GM12878 (cell line): ENCODE data around the gene ZNF526. TPM values are rescaled to one million over a fixed set of nuclear protein-coding genes. Genes with fewer than 3 reads are reported as not detected.

Experiments
- EED ChIP-seq: sonication (generic); IDR thresholded peaks from 2 replicates; pipeline ENCODE4 v1.6.1; 2016; ENCODE audit warnings: antibody characterized with exemption, low read depth
- EZH2 ChIP-seq: IDR thresholded peaks from 2 replicates; pipeline ENCODE4 v1.6.1; 2012; ENCODE audit warnings: low read depth, mild to moderate bottlenecking, control low read depth, inconsistent platforms, low read length, borderline replicate concordance; ENCODE audit not compliant: control insufficient read depth
- FOS ChIP-seq: IDR thresholded peaks from 3 replicates; pipeline ENCODE4 v1.6.1; 2011; ENCODE audit warnings: borderline replicate concordance; ENCODE audit not compliant: insufficient read length; ENCODE audit errors: extremely low read depth
- GABPA ChIP-seq: IDR thresholded peaks from 2 replicates; pipeline ENCODE4 v1.6.1; 2014; ENCODE audit warnings: antibody characterized with exemption, low read depth, mild to moderate bottlenecking, inconsistent platforms
- HDGF ChIP-seq: fragments of 450-650 bp; IDR thresholded peaks from 2 replicates; pipeline ENCODE4 v1.6.1; 2016; ENCODE audit warnings: antibody characterized with exemption
- IRF4 ChIP-seq: IDR thresholded peaks from 2 replicates; pipeline ENCODE4 v1.6.1; 2011; ENCODE audit warnings: low read depth, low read length
- KAT2A ChIP-seq: conservative IDR thresholded peaks from 2 replicates; pipeline ENCODE4 v1.6.1; 2011; ENCODE audit warnings: low read depth, low read length; ENCODE audit not compliant: control insufficient read depth
- LARP7 ChIP-seq: fragments of 450-650 bp; IDR thresholded peaks from 2 replicates; pipeline ENCODE4 v1.6.1; 2017; ENCODE audit warnings: mild to moderate bottlenecking
- NBN ChIP-seq: fragments of 450-650 bp; IDR thresholded peaks from 2 replicates; pipeline ENCODE4 v1.6.1; 2016
- NR2C2 ChIP-seq: IDR thresholded peaks from 2 replicates; pipeline ENCODE4 v1.6.1; 2011; ENCODE audit warnings: borderline replicate concordance, low read depth; ENCODE audit not compliant: control insufficient read depth, insufficient read length
- NRF1 ChIP-seq: conservative IDR thresholded peaks from 2 replicates; pipeline ENCODE4 v1.6.1; 2011; ENCODE audit warnings: mild to moderate bottlenecking, low read depth, low read length, improper control_type of control experiment
- PAX5 ChIP-seq: IDR thresholded peaks from 2 replicates; pipeline ENCODE4 v1.6.1; 2011; ENCODE audit warnings: low read depth, low read length, borderline replicate concordance
- YY1 ChIP-seq: IDR thresholded peaks from 2 replicates; pipeline ENCODE4 v1.6.1; 2011; ENCODE audit warnings: low read depth, mild to moderate bottlenecking, low read length
- ZBED1 ChIP-seq: IDR thresholded peaks from 2 replicates; pipeline ENCODE4 v1.6.1; 2016; ENCODE audit warnings: borderline replicate concordance
- ZNF217 ChIP-seq: fragments of 450-650 bp; IDR thresholded peaks from 2 replicates; pipeline ENCODE4 v1.6.1; 2017; ENCODE audit warnings: antibody characterized with exemption, mild to moderate bottlenecking
- polyA plus RNA-seq, 11 experiments: library from polyadenylated mRNA; depleted of rRNA in 4 of 11; unstranded in 6 of 11; stranded (reverse) in 5 of 11; fragments of >200 nt; fragmentation: Nextera tagmentation in 4 of 11; fragmentation: Illumina TruSeq in 1 of 11; extraction: Ambion mirVana in 4 of 11; extraction: Trizol in 1 of 11; gene quantifications; 1 replicate in 1 of 11; 2 replicates in 10 of 11; pipeline versions ENCODE4 v1.2.1 to v1.2.3, GENCODE V29; 2011 to 2016; ENCODE audit warnings: inconsistent platforms in 2 of 11, missing spikeins in 2 of 11, low read depth in 1 of 11
- total RNA-seq, 4 experiments: library from RNA; depleted of rRNA in 3 of 4; stranded (reverse); fragments of >200 nt in 3 of 4; fragmentation: Illumina TruSeq in 1 of 4; extraction: Trizol in 1 of 4; gene quantifications; 2 replicates each; pipeline versions ENCODE4 v1.2.1 to v1.2.3, GENCODE V29; 2013 to 2021
- TF ChIP-seq, protein P1 (sequence below): fragments of 450-650 bp; IDR thresholded peaks from 2 replicates; pipeline ENCODE4 v1.6.1; 2017; ENCODE audit warnings: mild to moderate bottlenecking, moderate library complexity
- TF ChIP-seq, protein P2 (sequence below): fragments of 150-350 bp; IDR thresholded peaks from 2 replicates; pipeline ENCODE4 v1.6.1; 2016; ENCODE audit warnings: low read depth, low read length
- TF ChIP-seq, protein P3 (sequence below): IDR thresholded peaks from 2 replicates; pipeline ENCODE4 v1.6.1; 2012; ENCODE audit warnings: mild to moderate bottlenecking, low read depth, low read length

ZNF526 gene
- total and polyA plus RNA-seq, 10 of the 15 experiments (the other 5 are each of a cell fraction or from before 2014, with no cell fraction given) = 1.8 to 18.3 (median 5.5) TPM

DNA sequence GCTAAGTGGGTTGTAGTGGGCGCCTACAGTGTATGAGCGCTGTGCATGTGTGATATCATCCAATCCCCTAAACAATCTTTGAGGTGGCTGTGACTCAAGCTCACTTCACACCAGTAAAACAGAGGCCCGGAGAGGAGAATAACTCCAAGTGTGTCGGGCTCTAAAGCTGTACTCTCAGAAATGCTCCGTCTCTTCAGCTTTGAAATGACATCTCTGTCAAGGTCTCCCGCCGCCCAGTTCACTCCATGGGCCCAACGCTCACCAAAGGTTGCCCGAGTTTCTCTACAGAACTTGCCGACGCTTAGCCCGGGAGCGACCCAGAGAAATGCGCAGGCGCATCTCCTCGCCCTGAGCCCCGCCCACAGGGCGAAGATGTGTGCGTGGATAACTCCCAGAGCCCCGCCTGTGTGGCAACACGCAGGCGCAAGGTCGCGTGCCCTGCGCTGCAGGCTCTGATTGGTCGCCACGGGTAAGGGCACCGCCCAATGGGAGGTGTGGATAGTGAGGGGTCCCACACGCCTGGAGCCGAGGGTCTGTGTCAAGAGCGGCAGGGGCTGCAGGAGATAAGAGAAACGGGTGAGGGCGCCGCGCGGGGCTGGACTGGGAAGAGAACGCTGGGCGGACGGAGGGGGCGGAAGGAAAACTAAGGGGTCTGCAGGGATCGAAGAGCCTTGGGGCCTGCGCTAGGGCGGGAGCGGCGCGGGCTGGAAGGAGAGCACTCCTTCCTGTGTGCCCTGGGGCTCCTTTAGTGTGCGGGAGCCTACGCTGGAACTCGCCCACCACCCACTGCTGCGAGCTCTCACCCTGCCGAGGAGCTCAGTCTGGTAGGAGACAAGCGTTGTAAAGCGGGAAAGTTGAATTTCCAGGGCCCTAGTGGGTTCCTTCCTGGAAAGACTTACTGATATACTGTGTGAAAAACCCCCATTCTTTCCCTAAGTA, at the start of gene ZNF526 (continued):
- TF ChIP-seq, protein P1, sequence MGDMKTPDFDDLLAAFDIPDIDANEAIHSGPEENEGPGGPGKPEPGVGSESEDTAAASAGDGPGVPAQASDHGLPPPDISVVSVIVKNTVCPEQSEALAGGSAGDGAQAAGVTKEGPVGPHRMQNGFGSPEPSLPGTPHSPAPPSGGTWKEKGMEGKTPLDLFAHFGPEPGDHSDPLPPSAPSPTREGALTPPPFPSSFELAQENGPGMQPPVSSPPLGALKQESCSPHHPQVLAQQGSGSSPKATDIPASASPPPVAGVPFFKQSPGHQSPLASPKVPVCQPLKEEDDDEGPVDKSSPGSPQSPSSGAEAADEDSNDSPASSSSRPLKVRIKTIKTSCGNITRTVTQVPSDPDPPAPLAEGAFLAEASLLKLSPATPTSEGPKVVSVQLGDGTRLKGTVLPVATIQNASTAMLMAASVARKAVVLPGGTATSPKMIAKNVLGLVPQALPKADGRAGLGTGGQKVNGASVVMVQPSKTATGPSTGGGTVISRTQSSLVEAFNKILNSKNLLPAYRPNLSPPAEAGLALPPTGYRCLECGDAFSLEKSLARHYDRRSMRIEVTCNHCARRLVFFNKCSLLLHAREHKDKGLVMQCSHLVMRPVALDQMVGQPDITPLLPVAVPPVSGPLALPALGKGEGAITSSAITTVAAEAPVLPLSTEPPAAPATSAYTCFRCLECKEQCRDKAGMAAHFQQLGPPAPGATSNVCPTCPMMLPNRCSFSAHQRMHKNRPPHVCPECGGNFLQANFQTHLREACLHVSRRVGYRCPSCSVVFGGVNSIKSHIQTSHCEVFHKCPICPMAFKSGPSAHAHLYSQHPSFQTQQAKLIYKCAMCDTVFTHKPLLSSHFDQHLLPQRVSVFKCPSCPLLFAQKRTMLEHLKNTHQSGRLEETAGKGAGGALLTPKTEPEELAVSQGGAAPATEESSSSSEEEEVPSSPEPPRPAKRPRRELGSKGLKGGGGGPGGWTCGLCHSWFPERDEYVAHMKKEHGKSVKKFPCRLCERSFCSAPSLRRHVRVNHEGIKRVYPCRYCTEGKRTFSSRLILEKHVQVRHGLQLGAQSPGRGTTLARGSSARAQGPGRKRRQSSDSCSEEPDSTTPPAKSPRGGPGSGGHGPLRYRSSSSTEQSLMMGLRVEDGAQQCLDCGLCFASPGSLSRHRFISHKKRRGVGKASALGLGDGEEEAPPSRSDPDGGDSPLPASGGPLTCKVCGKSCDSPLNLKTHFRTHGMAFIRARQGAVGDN = 0 out of 2 replicates have a peak, but pooled peaks have one; percentile 27
- TF ChIP-seq NR2C2 (no peak), NBN (peak; percentile 88), YY1 (0 out of 2 replicates have a peak, but pooled peaks have one; percentile 21), HDGF (peak; percentile 53; the same call in 1 of the 2 replicates), EED (no peak), NRF1 (peak; percentile 96), ZBED1 (no peak), GABPA (no peak), LARP7 (peak; percentile 45; the same call in 1 of the 2 replicates), IRF4 (no peak), PAX5 (0 out of 2 replicates have a peak, but pooled peaks have one; percentile 12), KAT2A (no peak), FOS (peak; percentile 83), EZH2 (no peak), ZNF217 (no peak)
- TF ChIP-seq, protein P2, sequence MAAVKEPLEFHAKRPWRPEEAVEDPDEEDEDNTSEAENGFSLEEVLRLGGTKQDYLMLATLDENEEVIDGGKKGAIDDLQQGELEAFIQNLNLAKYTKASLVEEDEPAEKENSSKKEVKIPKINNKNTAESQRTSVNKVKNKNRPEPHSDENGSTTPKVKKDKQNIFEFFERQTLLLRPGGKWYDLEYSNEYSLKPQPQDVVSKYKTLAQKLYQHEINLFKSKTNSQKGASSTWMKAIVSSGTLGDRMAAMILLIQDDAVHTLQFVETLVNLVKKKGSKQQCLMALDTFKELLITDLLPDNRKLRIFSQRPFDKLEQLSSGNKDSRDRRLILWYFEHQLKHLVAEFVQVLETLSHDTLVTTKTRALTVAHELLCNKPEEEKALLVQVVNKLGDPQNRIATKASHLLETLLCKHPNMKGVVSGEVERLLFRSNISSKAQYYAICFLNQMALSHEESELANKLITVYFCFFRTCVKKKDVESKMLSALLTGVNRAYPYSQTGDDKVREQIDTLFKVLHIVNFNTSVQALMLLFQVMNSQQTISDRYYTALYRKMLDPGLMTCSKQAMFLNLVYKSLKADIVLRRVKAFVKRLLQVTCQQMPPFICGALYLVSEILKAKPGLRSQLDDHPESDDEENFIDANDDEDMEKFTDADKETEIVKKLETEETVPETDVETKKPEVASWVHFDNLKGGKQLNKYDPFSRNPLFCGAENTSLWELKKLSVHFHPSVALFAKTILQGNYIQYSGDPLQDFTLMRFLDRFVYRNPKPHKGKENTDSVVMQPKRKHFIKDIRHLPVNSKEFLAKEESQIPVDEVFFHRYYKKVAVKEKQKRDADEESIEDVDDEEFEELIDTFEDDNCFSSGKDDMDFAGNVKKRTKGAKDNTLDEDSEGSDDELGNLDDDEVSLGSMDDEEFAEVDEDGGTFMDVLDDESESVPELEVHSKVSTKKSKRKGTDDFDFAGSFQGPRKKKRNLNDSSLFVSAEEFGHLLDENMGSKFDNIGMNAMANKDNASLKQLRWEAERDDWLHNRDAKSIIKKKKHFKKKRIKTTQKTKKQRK = no peak
- TF ChIP-seq, protein P3, sequence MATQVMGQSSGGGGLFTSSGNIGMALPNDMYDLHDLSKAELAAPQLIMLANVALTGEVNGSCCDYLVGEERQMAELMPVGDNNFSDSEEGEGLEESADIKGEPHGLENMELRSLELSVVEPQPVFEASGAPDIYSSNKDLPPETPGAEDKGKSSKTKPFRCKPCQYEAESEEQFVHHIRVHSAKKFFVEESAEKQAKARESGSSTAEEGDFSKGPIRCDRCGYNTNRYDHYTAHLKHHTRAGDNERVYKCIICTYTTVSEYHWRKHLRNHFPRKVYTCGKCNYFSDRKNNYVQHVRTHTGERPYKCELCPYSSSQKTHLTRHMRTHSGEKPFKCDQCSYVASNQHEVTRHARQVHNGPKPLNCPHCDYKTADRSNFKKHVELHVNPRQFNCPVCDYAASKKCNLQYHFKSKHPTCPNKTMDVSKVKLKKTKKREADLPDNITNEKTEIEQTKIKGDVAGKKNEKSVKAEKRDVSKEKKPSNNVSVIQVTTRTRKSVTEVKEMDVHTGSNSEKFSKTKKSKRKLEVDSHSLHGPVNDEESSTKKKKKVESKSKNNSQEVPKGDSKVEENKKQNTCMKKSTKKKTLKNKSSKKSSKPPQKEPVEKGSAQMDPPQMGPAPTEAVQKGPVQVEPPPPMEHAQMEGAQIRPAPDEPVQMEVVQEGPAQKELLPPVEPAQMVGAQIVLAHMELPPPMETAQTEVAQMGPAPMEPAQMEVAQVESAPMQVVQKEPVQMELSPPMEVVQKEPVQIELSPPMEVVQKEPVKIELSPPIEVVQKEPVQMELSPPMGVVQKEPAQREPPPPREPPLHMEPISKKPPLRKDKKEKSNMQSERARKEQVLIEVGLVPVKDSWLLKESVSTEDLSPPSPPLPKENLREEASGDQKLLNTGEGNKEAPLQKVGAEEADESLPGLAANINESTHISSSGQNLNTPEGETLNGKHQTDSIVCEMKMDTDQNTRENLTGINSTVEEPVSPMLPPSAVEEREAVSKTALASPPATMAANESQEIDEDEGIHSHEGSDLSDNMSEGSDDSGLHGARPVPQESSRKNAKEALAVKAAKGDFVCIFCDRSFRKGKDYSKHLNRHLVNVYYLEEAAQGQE = no peak; the same call in 1 of the 2 replicates
- TF ChIP-seq, all 136 proteins: peak for 39
